SW480 (cell line): Measurements from ENCODE around the gene DPH5.

Experiments
- DNase-seq: peaks from one replicate; pipeline ENCODE4 v3.0.0-alpha.2; 2016; ENCODE audit warnings: low spot score

DPH5 gene

GRCh38 chr1:100941580-100942216, 83.9 kb downstream of the DPH5 start:
- DNase-seq: no peak

GRCh38 chr1:100941098-100941527, 84.5 kb downstream of the DPH5 start:
- no peak for DNase-seq
